Activated gamma-delta T cell treated with anti-CD3 and anti-CD28 coated beads, Interleukin-2, amount 50 U/mL, for 16 hours (primary cell): ENCODE data around the gene NXPH4.

Experiments used
- DNase-seq: peaks from one replicate; pipeline ENCODE4 v3.0.0-alpha.2; 2020; ENCODE audit warnings: low read depth

The NXPH4 gene

GRCh38 chr12:57216014-57216911 is at the start of gene NXPH4:
TSS of gene NXPH4 (plus strand) at chr12:57216794. CDS start at chr12:57216970, 176 bp downstream.
- no peak for DNase-seq

GRCh38 chr12:57166971-57167371 is 49.6 kb upstream of the NXPH4 start:
- DNase-seq, result no peak

GRCh38 chr12:57168058-57168457 is 48.5 kb upstream of the NXPH4 start:
- DNase-seq, result no peak

GRCh38 chr12:57169046-57169795 is 47.4 kb upstream of the NXPH4 start:
- no peak for DNase-seq

GRCh38 chr12:57169969-57170368 is 46.6 kb upstream of the NXPH4 start:
- no peak for DNase-seq

GRCh38 chr12:57170408-57170807 is 46.2 kb upstream of the NXPH4 start:
- no peak for DNase-seq

GRCh38 chr12:57170927-57171326 is 45.7 kb upstream of the NXPH4 start:
- no peak for DNase-seq

- no peak for DNase-seq
These were observed 44.9 kb upstream of the NXPH4 start for GRCh38 chr12:57171668-57172067.

- no peak for DNase-seq
These were observed 43.5 kb upstream of the NXPH4 start for GRCh38 chr12:57173089-57173488.

GRCh38 chr12:57173683-57174082 is 42.9 kb upstream of the NXPH4 start:
- no peak for DNase-seq

GRCh38 chr12:57175428-57176138 is 41.0 kb upstream of the NXPH4 start:
- DNase-seq, result no peak

- no peak for DNase-seq
These were observed 40.5 kb upstream of the NXPH4 start for GRCh38 chr12:57176139-57176477.

- no peak for DNase-seq
These were observed 39.7 kb upstream of the NXPH4 start for GRCh38 chr12:57176846-57177245.

GRCh38 chr12:57177354-57177753 is 39.2 kb upstream of the NXPH4 start:
- no peak for DNase-seq

GRCh38 chr12:57178213-57178612 is 38.4 kb upstream of the NXPH4 start:
- no peak for DNase-seq

- DNase-seq, result no peak
These were observed 37.1 kb upstream of the NXPH4 start for GRCh38 chr12:57179331-57180086.

GRCh38 chr12:57180321-57180989 is 36.1 kb upstream of the NXPH4 start:
- DNase-seq, result no peak

- DNase-seq, result no peak
These were observed 35.5 kb upstream of the NXPH4 start for GRCh38 chr12:57181072-57181471.

- DNase-seq, result no peak
These were observed 34.9 kb upstream of the NXPH4 start for GRCh38 chr12:57181561-57182155.

GRCh38 chr12:57182918-57183575 is 33.5 kb upstream of the NXPH4 start:
- DNase-seq, result peak; percentile 69
